A673 (cell line): ENCODE measurements around the gene POPDC2.

Experiments
- CTCF ChIP-seq: fragments of 300-800, 200-600 bp; sonication (generic); conservative IDR thresholded peaks from 2 replicates; pipeline ENCODE4 v1.5.1; 2017; ENCODE audit warnings: low read depth, mild to moderate bottlenecking, antibody characterized with exemption, low read length, moderate library complexity, mixed read lengths
- EZH2 ChIP-seq: fragments of 200-600 bp; sonication (generic); IDR thresholded peaks from 2 replicates; pipeline ENCODE4 v1.6.1; 2017; ENCODE audit warnings: borderline replicate concordance, low read depth, mild to moderate bottlenecking, mixed read lengths, antibody characterized with exemption, low read length; ENCODE audit not compliant: poor library complexity, severe bottlenecking

GRCh38 chr3:119637679-119638477 is 22.5 kb downstream of the POPDC2 start:
- TF ChIP-seq CTCF, result no peak
- TF ChIP-seq EZH2, result no peak
